ENCODE results near the gene CD33.
"Not testable (repeated sequence)": the region's sequence is repeated elsewhere in the genome, so short reads cannot be mapped to it uniquely, and the experiment has no call there.

Gene CD33

DNA sequence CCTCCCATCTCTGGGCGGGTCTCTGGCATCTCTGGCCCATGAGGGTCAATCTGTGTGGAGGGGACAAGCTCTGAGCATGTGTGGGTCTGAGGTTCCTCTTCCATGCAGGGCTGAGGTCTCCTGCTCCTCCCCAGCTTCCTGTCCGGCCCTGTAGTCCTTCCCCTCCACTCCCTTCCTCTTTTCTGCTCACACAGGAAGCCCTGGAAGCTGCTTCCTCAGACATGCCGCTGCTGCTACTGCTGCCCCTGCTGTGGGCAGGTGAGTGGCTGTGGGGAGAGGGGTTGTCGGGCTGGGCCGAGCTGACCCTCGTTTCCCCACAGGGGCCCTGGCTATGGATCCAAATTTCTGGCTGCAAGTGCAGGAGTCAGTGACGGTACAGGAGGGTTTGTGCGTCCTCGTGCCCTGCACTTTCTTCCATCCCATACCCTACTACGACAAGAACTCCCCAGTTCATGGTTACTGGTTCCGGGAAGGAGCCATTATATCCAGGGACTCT lies at the start of gene CD33:
CD33 (plus strand) TSS at position 183 of the 496 bp plus-strand sequence; CDS start at position 222, 39 bp downstream.
- DNase-seq, result not testable (repeated sequence)

DNA sequence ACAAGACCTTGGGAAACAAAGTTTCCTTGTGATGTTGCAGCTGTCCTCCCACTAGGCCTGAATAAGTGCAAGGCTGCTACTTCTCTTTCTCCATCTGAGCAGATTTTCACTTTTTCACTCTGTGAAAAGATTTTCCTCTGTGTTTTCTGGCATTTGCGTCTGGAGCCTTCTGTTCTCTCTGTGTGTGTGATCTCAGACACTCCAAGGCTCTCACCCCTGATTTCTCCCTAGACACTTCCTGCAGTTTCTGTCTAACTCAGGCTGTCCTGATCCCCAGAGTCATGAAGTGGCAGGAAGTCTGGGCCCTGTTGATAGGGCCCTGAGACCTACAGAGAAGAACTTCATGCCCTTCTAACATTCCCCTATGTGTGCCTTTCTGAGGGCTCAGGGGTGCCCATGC lies 45.6 kb upstream of the CD33 start:
- DNase-seq, result no peak

DNA sequence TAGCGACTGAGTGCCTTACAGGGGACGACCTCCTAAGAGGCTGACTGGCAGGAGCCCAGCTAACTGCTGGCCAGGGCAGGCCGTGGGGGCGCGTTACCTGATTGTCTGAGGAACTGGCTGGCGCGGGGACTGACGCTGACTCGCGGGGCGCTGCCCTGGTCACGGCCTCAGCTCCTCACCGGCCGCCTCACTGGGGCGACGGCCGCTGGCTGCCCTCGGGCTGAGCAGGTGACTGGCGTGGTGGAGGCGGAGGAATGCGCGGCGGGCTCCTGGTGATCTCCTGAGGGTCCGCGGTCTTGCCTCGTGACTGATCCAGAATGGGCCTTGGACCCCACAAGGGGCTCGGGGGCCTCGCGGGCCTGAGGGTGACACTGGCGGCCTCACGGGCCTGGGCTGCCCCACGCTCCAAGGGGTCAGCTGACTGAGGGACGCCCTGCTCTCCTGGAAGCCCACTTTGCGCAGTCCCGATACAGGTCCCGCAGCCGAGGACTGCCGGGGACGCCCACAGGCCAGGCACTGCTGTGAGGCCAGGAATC lies 43.4 kb upstream of the CD33 start:
- DNase-seq, result no peak

DNA sequence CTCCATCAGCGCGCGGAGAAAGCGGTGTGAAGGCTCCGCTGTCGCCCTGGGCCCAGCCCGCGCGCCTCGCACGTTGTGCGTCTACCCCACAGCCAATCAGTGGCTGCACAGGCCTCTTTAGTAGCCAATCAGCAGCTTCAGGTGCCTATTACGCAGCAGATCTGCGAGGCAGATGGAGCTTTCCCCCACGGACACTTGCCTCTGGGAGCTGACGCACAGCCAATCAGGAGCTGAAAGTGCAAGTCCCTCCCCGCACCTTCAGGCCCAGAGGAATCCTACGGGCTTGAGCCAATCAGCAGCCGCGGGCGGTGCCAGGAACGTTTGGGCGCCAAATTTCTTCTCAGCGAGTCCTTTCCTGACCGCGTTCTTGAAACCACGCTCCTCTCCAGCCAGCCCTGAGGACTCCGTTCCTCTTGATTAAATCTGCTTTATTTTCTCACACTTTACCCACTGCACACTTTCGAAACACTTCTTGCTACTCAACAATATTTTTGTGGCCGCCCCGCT lies 42.9 kb upstream of the CD33 start:
- DNase-seq, result no peak

DNA sequence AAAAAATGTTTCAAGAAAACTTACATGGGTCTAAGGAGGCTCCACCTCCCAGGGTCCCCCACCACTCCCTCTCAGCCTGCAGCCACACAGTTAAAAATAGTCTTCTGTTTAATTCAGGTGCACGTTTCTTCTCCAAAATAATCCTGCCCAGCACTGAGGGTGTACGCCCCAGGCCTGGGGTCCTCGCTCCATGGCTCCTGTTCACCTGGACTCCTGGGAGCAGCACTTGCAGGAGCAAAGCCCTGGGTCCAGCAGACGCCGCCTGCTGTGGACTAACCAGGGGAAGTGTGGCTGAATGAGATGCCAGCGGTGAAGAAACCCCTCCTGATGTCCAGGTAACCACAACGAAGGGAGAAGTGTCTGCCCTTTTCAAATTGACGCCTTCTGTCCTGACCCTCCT lies 41.3 kb upstream of the CD33 start:
- no peak for DNase-seq

DNA sequence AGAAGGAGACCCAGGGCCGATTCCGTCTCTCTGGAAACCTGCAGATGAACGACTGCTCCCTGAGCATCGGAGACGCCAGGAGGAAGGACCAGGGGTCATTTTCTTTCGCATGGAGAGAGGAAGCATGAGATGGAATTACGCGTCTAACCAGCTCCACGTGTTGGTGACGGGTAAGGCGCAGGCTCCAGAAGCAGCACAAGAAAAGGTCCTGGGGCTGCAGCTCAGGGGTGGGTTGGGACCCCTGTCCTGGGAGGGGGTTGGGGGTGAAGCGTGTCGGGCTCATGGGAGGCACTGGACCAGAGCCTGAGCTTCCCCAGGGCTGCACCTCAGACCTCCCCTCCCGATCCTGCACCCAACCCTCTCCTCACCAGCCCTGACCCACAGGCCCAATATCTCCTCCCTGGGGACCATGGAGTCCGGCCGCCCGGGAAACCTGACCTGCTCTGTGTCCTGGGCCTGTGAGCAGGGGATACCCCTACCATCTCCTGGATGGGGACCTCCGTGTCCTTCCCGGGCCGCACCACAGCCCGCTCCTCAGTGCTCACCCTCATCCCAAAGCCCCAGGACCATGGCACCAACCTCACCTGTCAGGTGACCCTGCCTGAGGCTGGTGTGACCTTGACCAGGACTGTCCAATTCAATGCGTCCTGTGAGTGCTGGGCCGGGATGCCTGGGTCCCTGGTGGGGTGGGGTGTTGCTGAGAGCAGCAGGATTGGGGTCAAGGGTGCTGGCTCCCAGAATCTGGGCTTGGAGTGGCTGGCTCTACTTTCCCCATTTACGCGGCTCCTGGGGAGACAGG lies 39.6 kb upstream of the CD33 start:
- DNase-seq, result no peak

DNA sequence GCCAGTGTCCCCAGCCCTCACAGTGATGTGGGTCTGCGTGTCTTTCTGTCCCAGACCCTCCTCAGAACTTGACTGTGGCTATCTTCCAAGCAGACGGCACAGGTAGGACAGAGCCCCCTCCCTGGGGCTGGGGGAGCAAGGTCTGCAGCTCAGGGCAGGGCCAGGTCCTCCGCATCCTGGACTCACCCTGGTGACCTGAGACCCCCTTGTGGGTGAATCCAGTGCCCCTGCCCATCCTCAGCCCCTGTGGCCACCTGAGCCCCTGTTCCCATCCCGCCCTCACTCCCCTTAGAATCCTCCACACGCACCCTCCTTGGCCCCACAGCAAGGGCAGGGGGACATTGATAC lies 39.0 kb upstream of the CD33 start:
- no peak for DNase-seq

DNA sequence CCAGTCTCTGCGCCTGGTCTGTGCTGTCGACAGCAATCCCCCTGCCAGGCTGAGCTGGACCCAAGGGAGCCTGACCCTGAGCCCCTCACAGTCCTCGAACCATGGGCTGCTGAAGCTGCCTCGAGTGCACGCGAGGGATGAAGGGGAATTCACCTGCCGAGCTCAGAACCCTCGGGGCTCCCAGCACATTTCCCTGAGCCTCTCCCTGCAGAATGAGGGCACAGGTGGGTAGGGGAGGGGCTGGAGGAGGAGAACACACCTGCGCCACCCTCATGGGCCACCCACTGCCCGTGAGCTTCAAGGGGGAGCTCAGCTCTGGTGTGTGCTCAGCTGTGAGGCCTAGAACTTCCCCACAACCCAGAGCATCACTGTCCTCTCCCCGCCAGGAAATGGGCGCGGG lies 38.6 kb upstream of the CD33 start:
- DNase-seq, result no peak

DNA sequence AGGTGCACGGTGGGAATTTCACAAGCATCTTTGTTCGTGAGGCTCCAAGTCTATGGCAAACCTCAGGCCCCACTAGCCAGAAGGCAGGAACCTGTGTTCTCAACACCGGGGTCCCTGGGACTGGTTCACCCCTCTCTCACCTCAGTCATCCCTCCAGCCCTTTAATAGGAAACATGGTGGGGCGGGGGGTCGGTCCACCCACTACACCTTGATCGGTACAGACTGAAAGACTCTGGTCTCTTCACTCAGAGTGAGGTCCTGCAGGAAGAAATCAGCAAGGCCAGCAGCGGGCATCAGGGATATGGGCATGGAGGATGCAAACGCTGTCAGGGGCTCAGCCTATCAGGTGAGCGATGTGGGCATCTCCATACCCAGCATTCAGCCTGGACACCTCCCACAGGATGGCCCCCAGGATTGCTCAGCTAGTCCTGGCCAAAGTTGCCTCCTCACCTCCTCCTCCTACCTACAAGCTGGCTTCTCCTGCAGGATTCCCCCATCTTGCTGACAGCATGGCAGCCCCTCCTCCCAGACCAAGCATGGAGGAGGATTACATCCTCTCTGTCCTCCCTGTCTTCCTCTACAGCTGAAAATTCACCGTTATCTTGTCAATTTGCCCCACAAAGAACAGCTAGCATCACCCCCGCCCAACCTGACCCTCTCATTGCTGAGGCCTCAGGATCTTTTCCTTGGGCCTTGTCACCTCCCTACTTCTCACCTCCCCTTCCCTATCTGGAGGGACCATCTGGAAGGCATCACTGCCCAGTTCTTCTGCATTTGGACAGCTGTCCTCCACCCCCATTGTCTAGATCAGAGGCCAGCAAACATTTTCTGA lies 37.3 kb upstream of the CD33 start:
- DNase-seq, result no peak

DNA sequence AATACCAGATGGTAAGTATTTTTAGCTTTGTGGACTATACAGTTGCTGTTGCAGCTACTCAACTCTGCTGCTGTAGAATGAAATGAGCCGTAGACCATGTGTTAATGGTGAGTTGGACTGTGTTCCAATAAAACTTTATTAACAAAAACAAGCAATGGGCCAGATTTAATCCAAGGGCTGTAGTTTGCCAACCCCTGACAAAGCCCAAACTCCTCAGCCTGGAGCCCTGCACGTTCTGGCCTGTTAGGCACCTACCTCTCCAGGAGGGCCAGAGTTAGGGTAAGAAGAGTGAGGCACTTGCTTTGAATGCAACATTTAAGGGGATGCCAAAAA lies 36.7 kb upstream of the CD33 start:
- DNase-seq, result no peak

DNA sequence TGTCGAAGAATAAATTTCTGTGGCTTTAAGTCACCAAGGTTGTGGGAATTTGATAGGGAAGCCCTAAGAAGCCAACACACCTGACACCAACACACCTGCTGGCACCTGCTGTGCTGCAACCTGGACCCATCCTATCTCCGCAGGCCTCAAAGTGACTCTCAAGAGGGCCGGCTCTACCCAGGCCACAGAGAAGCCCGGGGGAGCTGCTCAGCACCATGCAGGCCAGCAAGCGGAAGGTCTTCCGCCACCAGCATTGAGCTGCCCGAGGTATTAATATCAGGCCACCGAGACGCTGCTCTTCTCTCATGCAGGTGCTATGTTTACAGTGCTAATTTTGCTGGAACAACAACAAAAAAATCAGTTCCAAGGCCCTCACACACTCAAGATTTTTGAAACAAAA lies 32.2 kb upstream of the CD33 start:
- DNase-seq, result no peak

DNA sequence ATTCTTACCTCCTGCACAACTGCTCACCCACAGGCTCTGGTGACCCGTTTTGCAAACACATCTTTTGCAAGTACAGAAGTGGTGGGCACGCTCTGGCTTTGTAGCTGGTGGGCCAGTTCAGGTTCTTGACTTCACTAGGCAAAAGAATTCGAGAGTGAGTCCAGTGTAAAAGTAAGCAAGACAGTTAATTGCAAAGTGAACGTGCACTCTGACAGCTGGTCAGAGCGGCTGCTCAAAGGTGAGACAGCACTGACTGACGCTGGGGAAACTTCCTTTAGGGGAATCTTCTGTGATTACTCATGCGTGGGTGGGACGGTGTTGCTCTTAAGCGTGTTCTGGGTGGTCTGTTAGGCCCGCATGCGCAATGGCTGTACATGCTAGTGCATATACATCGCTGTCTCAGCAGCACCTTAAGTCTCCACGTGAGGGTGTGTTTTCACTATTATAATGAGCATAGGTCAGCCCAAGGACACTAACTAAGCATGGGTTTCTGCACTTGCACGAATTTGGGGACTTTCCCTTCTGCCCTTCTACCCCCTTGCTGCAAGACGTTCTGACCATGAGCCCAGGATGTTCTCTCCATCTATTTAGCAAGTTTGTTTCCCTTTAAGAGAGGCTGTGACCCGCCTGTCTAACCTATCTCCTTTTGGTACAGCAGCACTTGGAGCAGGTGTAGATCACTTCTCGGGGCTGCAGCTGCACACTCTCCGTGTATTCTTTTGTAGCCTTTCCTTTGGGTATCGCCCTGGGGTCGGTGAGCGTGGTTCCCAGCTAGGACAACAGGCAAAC lies 30.2 kb upstream of the CD33 start:
- DNase-seq, result no peak

DNA sequence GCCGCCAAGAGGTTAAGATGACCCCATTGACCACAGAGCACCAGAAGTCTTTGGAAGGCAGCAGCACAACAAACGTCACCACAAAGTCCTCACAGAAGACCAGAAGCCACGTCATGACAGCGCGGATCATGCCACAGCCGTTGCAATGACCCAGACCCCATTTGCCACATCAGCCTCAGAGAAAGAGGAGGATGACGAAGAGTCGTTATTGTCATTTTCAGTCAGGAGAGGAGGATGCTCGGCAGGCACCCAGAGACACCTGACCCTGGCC lies 29.6 kb upstream of the CD33 start:
- DNase-seq, result no peak

DNA sequence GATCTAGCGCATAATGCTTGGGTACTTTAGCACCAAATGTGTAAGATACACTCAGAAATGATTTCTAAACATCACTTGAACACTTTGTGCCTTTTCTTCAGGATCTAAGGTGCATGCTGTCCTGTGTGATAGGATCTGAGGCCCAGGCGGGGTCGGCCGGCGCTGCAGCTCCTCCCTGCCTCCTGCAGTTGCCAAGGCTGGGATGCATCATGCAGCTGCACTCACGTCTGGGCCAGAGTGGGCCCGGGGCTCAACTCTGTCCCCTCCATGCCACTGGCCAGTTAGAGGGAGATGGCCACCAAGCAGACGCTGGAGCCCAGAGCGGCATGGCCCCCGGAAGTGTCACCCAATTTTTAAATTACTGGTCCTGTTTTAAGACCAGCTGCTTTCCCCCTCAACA lies 29.3 kb upstream of the CD33 start:
- DNase-seq, result no peak

DNA sequence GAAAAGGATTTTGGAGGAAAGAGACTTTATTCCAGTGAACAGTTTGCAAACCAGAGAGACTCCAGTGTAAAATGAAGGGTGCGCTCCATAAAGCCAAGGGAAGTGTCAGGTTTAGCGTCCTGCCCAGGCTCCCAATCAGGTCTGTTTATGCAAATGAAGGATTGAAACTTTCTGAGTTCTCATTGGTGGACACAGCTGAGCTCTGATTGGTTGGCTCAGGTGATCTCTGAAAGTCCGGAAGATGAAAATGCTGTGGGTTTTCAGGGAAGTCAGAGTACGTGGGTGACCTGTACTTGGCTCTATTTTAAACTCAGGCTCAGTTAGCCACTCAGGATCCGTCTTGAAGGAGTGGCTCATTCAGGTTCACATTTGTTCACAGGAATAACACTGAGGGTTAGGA lies 28.7 kb upstream of the CD33 start:
- DNase-seq, result no peak

DNA sequence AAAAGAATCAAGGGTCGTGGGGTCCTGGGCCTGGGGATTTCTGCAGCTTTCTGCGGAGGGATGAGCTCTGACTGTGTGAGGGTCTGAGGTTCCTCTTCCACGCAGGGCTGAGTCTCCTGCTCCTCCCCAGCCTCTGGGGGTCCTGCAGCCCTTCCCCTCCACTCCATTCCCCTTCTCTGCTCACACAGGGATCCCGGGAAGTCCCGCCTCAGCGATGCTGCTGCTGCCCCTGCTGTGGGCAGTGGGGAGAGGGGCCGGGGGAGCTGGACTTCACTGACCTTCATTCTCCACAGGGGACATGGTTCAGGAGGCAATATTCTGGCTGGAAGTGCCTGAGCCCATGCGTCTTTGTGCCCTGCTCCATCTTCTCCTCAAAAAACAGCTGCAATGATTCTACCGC lies 26.2 kb upstream of the CD33 start:
- DNase-seq, result no peak

DNA sequence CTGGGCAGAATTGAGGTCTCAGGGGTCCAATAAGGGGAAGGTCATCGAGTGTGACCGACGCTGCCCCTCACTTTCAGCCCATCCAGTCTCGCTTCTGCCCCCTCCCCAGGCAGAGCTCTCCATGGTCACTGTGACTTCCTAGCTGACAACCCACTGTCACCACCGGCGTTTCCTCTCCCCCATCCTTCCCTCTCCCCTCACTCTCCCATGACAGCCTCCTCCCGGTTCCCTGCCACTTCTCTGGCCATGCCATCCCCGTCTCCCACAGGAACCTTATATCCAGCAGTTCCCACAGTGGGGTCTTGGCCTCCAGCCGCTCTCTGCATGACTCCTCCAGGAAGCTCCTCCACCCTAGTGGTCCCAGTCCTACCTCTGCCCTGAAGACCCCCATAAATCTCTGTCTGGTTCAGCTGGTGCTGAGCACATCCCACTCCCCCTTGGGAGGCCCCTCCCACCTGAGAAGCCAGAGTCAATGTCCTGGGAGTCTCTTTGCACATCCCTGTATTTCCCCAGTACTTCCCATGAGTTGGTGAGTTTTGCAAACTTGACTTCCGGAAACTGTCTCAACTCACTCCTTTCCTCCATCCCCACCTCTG lies 24.7 kb upstream of the CD33 start:
- no peak for DNase-seq

DNA sequence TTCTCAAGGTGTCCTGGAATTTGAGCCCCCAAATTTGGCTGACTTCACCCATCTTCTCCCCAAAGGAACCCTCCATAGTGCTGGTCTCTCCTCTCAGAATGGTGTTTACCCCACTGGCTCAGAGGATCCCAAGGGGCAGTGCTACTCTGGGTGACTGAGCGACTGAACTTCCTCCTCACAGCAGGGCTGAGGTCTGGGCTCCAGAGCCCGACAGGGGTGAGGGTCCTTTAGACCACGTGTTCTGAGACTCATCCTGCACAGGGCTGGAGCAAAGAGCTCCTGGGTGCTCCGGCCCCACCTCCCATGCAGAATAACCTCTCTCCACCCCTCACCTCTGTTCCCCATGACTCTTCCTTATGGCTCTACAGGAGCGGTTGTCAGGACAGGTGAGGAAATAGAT lies 23.2 kb upstream of the CD33 start:
- no peak for DNase-seq

DNA sequence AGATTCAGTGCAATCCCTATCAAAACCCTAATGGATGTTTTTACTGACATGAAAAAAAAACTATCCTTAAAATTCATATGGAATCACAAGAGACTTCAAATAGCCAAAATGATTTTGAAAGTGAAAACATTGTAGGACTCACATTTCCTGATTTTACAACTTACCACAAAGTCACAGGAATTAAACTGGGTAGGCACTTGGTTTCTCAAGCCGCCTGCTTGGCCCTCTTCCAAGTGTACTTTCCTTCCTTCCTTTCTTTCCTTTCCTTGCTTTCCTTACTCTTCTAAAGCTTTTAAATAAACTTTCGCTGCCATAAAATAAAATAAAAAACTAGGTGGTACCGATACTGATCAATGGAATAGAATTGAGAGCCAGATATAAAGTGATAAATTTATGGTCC lies 21.0 kb upstream of the CD33 start:
- no peak for DNase-seq

DNA sequence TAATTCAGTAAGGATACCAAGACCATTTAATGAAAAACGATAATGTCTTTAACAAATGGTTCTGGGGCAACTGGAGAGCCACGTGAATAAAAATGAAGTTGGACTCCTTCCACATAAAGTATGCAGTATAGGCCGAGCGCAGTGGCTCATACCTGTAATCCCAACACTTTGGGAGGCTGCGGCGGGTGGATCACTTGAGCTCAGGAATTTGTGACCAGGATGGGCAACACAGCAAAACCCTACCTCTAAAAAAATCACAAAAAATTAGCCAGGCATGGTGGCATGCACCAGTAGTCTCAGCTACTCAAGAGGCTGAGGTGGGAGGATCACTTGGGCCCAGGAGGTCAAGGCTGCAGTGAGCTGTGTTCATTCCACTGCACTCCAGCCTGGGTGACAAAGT lies 20.6 kb upstream of the CD33 start:
- no peak for DNase-seq

DNA sequence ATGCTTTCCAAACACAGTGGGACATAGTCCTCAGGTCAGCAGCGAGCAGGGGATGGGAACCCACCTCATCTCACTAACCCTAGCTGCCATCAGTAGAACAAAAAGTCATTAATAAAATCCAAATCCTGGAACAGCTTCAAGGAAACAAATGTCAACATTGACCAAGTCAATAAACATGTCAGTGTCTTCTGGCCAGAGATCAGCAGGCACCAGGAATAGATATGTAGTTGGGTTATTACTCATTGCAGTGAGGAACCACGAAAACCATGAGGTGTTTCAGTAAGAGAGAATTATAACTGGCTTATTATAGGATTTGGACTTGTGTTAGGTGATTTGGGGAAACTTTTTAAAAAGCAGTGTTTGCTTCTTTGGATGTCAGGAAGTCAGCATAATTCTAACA lies 17.1 kb upstream of the CD33 start:
- DNase-seq, result no peak

DNA sequence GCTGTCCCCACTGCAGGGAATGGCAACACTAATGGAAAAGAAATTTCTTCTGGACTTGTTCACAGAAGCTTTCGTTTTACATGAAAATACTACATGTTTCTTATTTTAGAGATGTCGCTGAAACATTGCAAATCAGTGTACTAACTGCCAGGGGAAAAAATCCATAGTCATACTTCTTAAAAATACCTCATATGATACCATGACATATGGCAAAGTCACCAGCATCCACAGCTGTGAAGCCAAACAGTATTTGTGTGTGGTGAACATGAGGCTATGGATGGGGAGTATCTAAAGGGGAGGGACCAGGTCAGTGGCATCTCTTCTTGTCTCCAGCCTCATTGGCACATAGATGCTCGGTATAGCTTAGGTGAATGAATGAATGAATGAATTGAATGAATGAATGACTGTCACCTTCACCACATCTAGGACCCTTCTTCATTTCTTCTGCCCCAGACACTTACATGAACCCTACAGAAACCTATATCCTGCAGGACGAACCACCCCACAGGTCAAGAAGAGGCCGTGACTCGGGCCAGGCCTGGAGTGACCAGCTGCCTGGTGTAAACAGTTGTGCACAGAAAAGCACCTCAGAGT lies 14.6 kb upstream of the CD33 start:
- DNase-seq, result no peak
